ENCODE measurements around the gene HDAC6.

Gene HDAC6

GRCh38 chrX:48790477-48790876 lies 11.4 kb upstream of the HDAC6 start:
- no peak for DNase-seq (ENCODE audit: low read depth in 1 of 2, low spot score in 1 of 2)
- no peak overlapping the region for H3K4me3 ChIP-seq (replicated peaks; ENCODE audit: insufficient read depth, low read length)
- H3K27ac ChIP-seq (replicated peaks): no peak overlapping the region; the same call in 1 of the 2 replicates
- H3K27me3 ChIP-seq (ENCODE audit: insufficient read depth, poor library complexity, severe bottlenecking): no peaks in the 10 kb centered on the region
- TF ChIP-seq CTCF (IDR thresholded peaks at IDR 0.05; ENCODE audit: insufficient read depth, low read length) (no peak), SPI1 (IDR thresholded peaks at IDR 0.05; ENCODE audit: borderline replicate concordance, low read depth) (no peak), POLR2AphosphoS5 (IDR thresholded peaks at IDR 0.05; ENCODE audit: low read depth) (no peak), REST (IDR thresholded peaks at IDR 0.05; ENCODE audit: insufficient replicate concordance, low read depth) (no peak), GABPA (IDR thresholded peaks at IDR 0.05; ENCODE audit: low read depth) (no peak)

- no peak for TF ChIP-seq POLR2AphosphoS5 (IDR thresholded peaks at IDR 0.05; ENCODE audit: low read depth)
- no peak for TF ChIP-seq REST (IDR thresholded peaks at IDR 0.05; ENCODE audit: insufficient replicate concordance, low read depth)
- TF ChIP-seq GABPA (IDR thresholded peaks at IDR 0.05; ENCODE audit: low read depth): no peak
- TF ChIP-seq CTCF (IDR thresholded peaks at IDR 0.05; ENCODE audit: insufficient read depth, low read length): no peak
- no peak for TF ChIP-seq SPI1 (IDR thresholded peaks at IDR 0.05; ENCODE audit: borderline replicate concordance, low read depth)
- H3K27ac ChIP-seq (replicated peaks): no peak overlapping the region
Observed at GRCh38 chrX:48791063-48791820, 10.6 kb upstream of the HDAC6 start.

GRCh38 chrX:48792219-48792618 lies 9.6 kb upstream of the HDAC6 start:
- TF ChIP-seq SPI1 (IDR thresholded peaks at IDR 0.05; ENCODE audit: borderline replicate concordance, low read depth) (no peak), POLR2AphosphoS5 (IDR thresholded peaks at IDR 0.05; ENCODE audit: low read depth) (no peak), GABPA (IDR thresholded peaks at IDR 0.05; ENCODE audit: low read depth) (no peak), REST (IDR thresholded peaks at IDR 0.05; ENCODE audit: insufficient replicate concordance, low read depth) (no peak), CTCF (IDR thresholded peaks at IDR 0.05; ENCODE audit: insufficient read depth, low read length) (no peak)
- H3K27ac ChIP-seq (replicated peaks): no peak overlapping the region
- no peak for DNase-seq (ENCODE audit: low read depth in 1 of 2, low spot score in 1 of 2)
- no peaks in the 10 kb centered on the region for H3K27me3 ChIP-seq (ENCODE audit: insufficient read depth, poor library complexity, severe bottlenecking)
- H3K4me3 ChIP-seq (replicated peaks; ENCODE audit: insufficient read depth, low read length): no peak overlapping the region

More at GRCh38 chrX:48791063-48791820, 10.6 kb upstream of the HDAC6 start:
- H3K4me3 ChIP-seq (replicated peaks; ENCODE audit: insufficient read depth, low read length): no peak overlapping the region
- no peaks in the 10 kb centered on the region for H3K27me3 ChIP-seq (ENCODE audit: insufficient read depth, poor library complexity, severe bottlenecking)
- no peak for DNase-seq (ENCODE audit: low read depth in 1 of 2, low spot score in 1 of 2)
